GM23248 (cell line): ENCODE measurements around the gene SAG. TPM values are rescaled to one million over a fixed set of nuclear protein-coding genes. Genes with fewer than 3 reads are reported as not detected.
"Not testable (repeated sequence)": the region's sequence is repeated elsewhere in the genome, so short reads cannot be mapped to it uniquely, and the experiment has no call there.

ENCODE experiments used
- DNase-seq: peaks from one replicate; pipeline ENCODE4 v3.0.0-alpha.2; 2015
- H2AFZ ChIP-seq: fragments of 200-600 bp; sonication (generic); 2 replicates; pipeline ENCODE4 v1.6.1; 2016; ENCODE audit warnings: antibody characterized with exemption
- H3F3A ChIP-seq: fragments of 200-600 bp; sonication (generic); 2 replicates; pipeline ENCODE4 v1.6.1; 2016; ENCODE audit warnings: mild to moderate bottlenecking, antibody characterized with exemption, mixed run types; ENCODE audit not compliant: insufficient read depth
- H3K27ac ChIP-seq: fragments of 200-600 bp; sonication (generic); 2 replicates; pipeline ENCODE4 v1.5.1; 2016; ENCODE audit warnings: mild to moderate bottlenecking
- H3K27me3 ChIP-seq: fragments of 200-600 bp; sonication (generic); replicated peaks from 2 replicates; pipeline ENCODE4 v1.6.1; 2016; ENCODE audit warnings: mild to moderate bottlenecking; ENCODE audit not compliant: insufficient read depth
- H3K36me3 ChIP-seq: fragments of 200-600 bp; sonication (generic); 2 replicates; pipeline ENCODE4 v1.6.1; 2016; ENCODE audit warnings: low read depth, mild to moderate bottlenecking
- H3K4me1 ChIP-seq: fragments of 200-600 bp; sonication (generic); 2 replicates; pipeline ENCODE4 v1.6.1; 2016; ENCODE audit warnings: mild to moderate bottlenecking; ENCODE audit not compliant: insufficient read depth
- H3K4me2 ChIP-seq: fragments of 200-600 bp; sonication (generic); one replicate; pipeline ENCODE4 v1.6.1; 2016; ENCODE audit warnings: mild to moderate bottlenecking; ENCODE audit not compliant: unreplicated experiment
- H3K4me3 ChIP-seq: fragments of 200-600 bp; sonication (generic); 2 replicates; pipeline ENCODE4 v1.5.1; 2016; ENCODE audit warnings: mild to moderate bottlenecking
- H3K79me2 ChIP-seq: fragments of 200-600 bp; sonication (generic); 2 replicates; pipeline ENCODE4 v1.6.1; 2016; ENCODE audit warnings: mild to moderate bottlenecking; ENCODE audit not compliant: insufficient read depth
- H3K9ac ChIP-seq: fragments of 200-600 bp; sonication (generic); 2 replicates; pipeline ENCODE4 v1.6.1; 2016; ENCODE audit warnings: mild to moderate bottlenecking
- H3K9me2 ChIP-seq: fragments of 200-600 bp; sonication (generic); 2 replicates; pipeline ENCODE4 v1.6.1; 2016; ENCODE audit warnings: mixed run types, mild to moderate bottlenecking, moderate library complexity; ENCODE audit not compliant: insufficient read depth
- H3K9me3 ChIP-seq: fragments of 200-600 bp; sonication (generic); one replicate; pipeline ENCODE4 v1.6.1; 2017; ENCODE audit warnings: low read depth
- H4K20me1 ChIP-seq: fragments of 200-600 bp; sonication (generic); 2 replicates; pipeline ENCODE4 v1.6.0; 2016; ENCODE audit not compliant: insufficient read depth
- EZH2 ChIP-seq: fragments of 200-600 bp; sonication (generic); IDR thresholded peaks from 2 replicates; pipeline ENCODE4 v1.6.1; 2018; ENCODE audit warnings: antibody characterized with exemption, mild to moderate bottlenecking; ENCODE audit not compliant: insufficient read depth, poor library complexity, severe bottlenecking
- EZH2phosphoT487 ChIP-seq: fragments of 200-600 bp; sonication (generic); IDR thresholded peaks from 2 replicates; pipeline ENCODE4 v1.6.1; 2018; ENCODE audit warnings: antibody characterized with exemption, moderate library complexity, mild to moderate bottlenecking, low read depth; ENCODE audit not compliant: insufficient read depth
- WGBS, 2 experiments: methylation state at CpG; one replicate each; pipeline ENCODE4 v1.1.6; 2015 to 2017; ENCODE audit warnings: low lambda C conversion rate in 2 of 2, low coverage in 1 of 2; ENCODE audit errors: missing lambda C conversion rate in 2 of 2; 5-methylcytosine and 5-hydroxymethylcytosine counted together
- in situ Hi-C: fragments of 300-500 bp; cut with MboI; formaldehyde crosslinking; loops from 2 replicates; pipeline ENCODE4 v1.15.0; 2020
- polyA plus RNA-seq: library from polyadenylated mRNA; unstranded; fragments of >200 nt; fragmentation: Nextera tagmentation; extraction: Ambion mirVana; gene quantifications from 2 replicates; pipeline ENCODE4 v1.2.1, GENCODE V29; 2016
- total RNA-seq: library from RNA; depleted of rRNA; stranded (reverse); fragments of >200 nt; shearing (Covaris generic); gene quantifications from 2 replicates; pipeline ENCODE4 v1.2.3, GENCODE V29; 2014

SAG gene
- total and polyA plus RNA-seq, 2 experiments from 2014 or later: not detected

- no peaks in the 10 kb centered on the region for H3K27me3 ChIP-seq
- H3K4me1 ChIP-seq: no peaks in the 10 kb centered on the region
- no peaks in the 10 kb centered on the region for H3F3A ChIP-seq
- H3K36me3 ChIP-seq: no peaks in the 10 kb centered on the region; the same call in 1 of the 2 replicates
- no peak overlapping the region for H2AFZ ChIP-seq
- no peaks in the 10 kb centered on the region for H4K20me1 ChIP-seq
- H3K27ac ChIP-seq: no peak overlapping the region
- 90% methylated on average over 9 of the region's 9 CpGs for WGBS, 2 experiments
- H3K79me2 ChIP-seq: 0 out of 2 replicates have a peak, but pooled peaks cover 10% of the 10 kb centered on the region
- TF ChIP-seq EZH2phosphoT487 (no peak), EZH2 (no peak)
- H3K9me3 ChIP-seq: no peaks in the 10 kb centered on the region
- in situ Hi-C loops: no loop called here
- no peak overlapping the region for H3K4me3 ChIP-seq
- no peak overlapping the region for H3K9ac ChIP-seq
- H3K9me2 ChIP-seq: no peaks in the 10 kb centered on the region
- H3K4me2 ChIP-seq: no peak overlapping the region
- DNase-seq: no peak
These were observed 62.5 kb downstream of the SAG start for GRCh38 chr2:233369897-233370685.

DNA sequence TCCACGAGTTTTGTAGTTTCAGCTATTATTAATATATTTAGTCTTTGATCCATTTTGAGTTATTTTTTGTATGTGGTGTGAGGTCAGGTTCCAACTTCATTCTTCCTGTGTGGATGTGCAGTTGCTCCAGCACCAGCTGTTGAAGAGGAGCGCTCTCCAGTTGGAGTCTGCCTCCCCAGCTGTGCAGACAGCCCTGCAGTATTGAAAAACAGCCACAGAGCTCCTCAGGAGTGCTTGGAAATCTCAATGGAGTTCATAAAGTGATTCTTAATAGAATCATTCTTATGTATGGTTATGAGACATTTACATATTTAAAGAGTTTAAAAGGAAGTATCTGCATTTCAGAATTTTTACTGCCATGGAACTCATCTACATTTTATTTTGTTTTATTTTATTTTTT is 64.0 kb downstream of the SAG start:
- Histone ChIP-seq H2AFZ (no peak overlapping the region), H3K27ac (no peak overlapping the region), H3K4me1 (no peaks in the 10 kb centered on the region), H3K4me3 (no peak overlapping the region), H3K36me3 (no peaks in the 10 kb centered on the region; the same call in 1 of the 2 replicates), H3K9ac (no peak overlapping the region), H3K9me3 (no peaks in the 10 kb centered on the region), H3K4me2 (no peak overlapping the region), H4K20me1 (no peaks in the 10 kb centered on the region), H3F3A (no peaks in the 10 kb centered on the region), H3K9me2 (no peaks in the 10 kb centered on the region), H3K27me3 (no peaks in the 10 kb centered on the region), H3K79me2 (0 out of 2 replicates have a peak, but pooled peaks cover 10% of the 10 kb centered on the region)
- WGBS, 2 experiments: 45 to 53% methylated on average over 2 of the region's 2 CpGs
- no peak for TF ChIP-seq EZH2phosphoT487
- no peak for TF ChIP-seq EZH2
- no peak for DNase-seq
- in situ Hi-C loops: no loop called here

DNA sequence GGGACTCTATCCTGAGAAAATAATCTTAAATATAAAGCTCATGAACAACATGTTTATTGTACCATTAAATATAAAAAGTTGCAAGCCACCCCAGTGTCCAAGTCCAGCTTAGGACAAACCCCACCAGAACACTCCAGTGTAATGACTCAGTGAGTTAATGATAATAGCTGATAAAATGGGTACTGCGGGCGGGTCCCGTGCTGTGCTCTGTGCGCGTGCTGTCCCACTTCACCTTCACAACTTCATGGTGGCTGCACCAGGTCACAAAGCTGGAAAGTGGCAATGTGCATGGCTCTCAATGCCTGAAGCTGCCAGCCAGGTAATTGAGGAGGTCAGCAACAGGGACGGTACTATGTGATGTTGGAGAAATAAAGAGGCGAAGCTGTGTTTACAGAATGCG is 65.2 kb downstream of the SAG start:
- no peak overlapping the region for H3K27ac ChIP-seq
- 93 to 94% methylated on average over 8 of the region's 8 CpGs for WGBS, 2 experiments
- H3K36me3 ChIP-seq: peaks cover 2% of the 10 kb centered on the region; the same call in 1 of the 2 replicates
- no peaks in the 10 kb centered on the region for H4K20me1 ChIP-seq
- H2AFZ ChIP-seq: no peak overlapping the region
- H3K4me2 ChIP-seq: no peak overlapping the region
- no peaks in the 10 kb centered on the region for H3K27me3 ChIP-seq
- H3K79me2 ChIP-seq: 0 out of 2 replicates have a peak, but pooled peaks cover 10% of the 10 kb centered on the region
- H3K9me2 ChIP-seq: no peaks in the 10 kb centered on the region
- H3K9me3 ChIP-seq: no peaks in the 10 kb centered on the region
- no peak overlapping the region for H3K9ac ChIP-seq
- in situ Hi-C loops: no loop called here
- TF ChIP-seq EZH2 (no peak), EZH2phosphoT487 (no peak)
- H3F3A ChIP-seq: no peaks in the 10 kb centered on the region
- H3K4me1 ChIP-seq: no peaks in the 10 kb centered on the region
- no peak overlapping the region for H3K4me3 ChIP-seq
- DNase-seq: no peak

DNA sequence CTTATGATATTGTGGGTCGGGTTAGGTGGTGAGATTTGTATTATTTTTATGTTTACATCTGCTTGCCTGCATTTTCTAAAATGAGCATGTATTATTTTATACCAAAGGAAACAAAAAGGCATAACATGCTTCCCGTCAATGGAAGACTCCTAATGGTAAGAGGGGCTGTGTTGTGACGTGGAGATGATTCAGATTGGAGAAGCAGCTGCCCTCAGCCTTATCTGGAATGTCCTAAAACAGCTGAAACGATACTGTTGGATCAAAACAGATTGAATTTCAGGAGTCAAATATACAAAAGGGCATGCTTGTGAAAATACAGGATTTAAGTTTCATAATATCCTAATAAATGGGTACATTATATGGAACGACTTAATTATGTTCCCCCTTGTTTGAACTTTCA is 65.7 kb downstream of the SAG start:
- no peaks in the 10 kb centered on the region for H3F3A ChIP-seq
- no peaks in the 10 kb centered on the region for H4K20me1 ChIP-seq
- H3K4me3 ChIP-seq: no peak overlapping the region
- H3K4me1 ChIP-seq: no peaks in the 10 kb centered on the region
- H3K36me3 ChIP-seq: peaks cover 2% of the 10 kb centered on the region; the same call in 1 of the 2 replicates
- no peaks in the 10 kb centered on the region for H3K9me3 ChIP-seq
- 93 to 95% methylated on average over 5 of the region's 5 CpGs for WGBS, 2 experiments
- H3K9me2 ChIP-seq: no peaks in the 10 kb centered on the region
- H3K27me3 ChIP-seq: no peaks in the 10 kb centered on the region
- H3K27ac ChIP-seq: no peak overlapping the region
- H3K79me2 ChIP-seq: 0 out of 2 replicates have a peak, but pooled peaks cover 10% of the 10 kb centered on the region
- no peak for TF ChIP-seq EZH2phosphoT487
- TF ChIP-seq EZH2: no peak
- in situ Hi-C loops: no loop called here
- H2AFZ ChIP-seq: no peak overlapping the region
- H3K4me2 ChIP-seq: no peak overlapping the region
- H3K9ac ChIP-seq: no peak overlapping the region
- DNase-seq: no peak

DNA sequence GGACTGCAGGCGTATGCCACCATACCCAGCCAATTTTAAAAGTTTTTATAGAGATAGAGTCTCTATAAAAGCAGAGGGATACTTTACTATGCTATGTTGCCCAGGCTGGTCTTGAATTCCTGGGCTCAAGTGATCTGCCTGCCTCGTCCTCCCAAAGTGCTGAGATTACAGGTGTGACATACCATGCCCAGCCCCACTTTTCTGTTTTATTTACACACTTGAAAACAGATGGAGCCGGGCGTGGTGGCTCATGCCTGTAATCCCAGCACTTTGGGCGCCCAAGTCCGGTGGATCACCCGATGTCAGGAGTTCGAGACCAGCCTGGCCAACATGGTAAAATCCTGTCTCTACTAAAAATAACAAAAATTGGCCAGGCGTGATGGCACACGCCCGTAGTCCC is 67.2 kb downstream of the SAG start:
- in situ Hi-C loops, H3K4me2 ChIP-seq, H3K9me2 ChIP-seq, H3K9ac ChIP-seq, H3K9me3 ChIP-seq, H3K36me3 ChIP-seq, H4K20me1 ChIP-seq, H2AFZ ChIP-seq, H3K4me1 ChIP-seq, H3K27me3 ChIP-seq, H3F3A ChIP-seq, H3K79me2 ChIP-seq, DNase-seq, H3K27ac ChIP-seq, H3K4me3 ChIP-seq: not testable (repeated sequence)
- 95 to 98% methylated on average over 11 of the region's 11 CpGs for WGBS, 2 experiments
